Nephron progenitor cell (in vitro differentiated cells): ENCODE data around the gene TSPAN4.

Source experiments
- DNase-seq: peaks from one replicate; pipeline ENCODE4 v3.0.0; 2021
- H3K27ac Mint-ChIP-seq: 2 replicates; pipeline ENCODE4 v1.8.0; 2021; ENCODE audit warnings: mild to moderate bottlenecking, moderate library complexity, mixed read lengths
- H3K27me3 Mint-ChIP-seq: 2 replicates; pipeline ENCODE4 v1.8.0; 2021; ENCODE audit warnings: mild to moderate bottlenecking, low read depth, mixed read lengths; ENCODE audit not compliant: poor library complexity
- H3K36me3 Mint-ChIP-seq: 2 replicates; pipeline ENCODE4 v1.8.0; 2021; ENCODE audit warnings: low read depth, mixed read lengths
- H3K4me1 Mint-ChIP-seq: 2 replicates; pipeline ENCODE4 v1.8.0; 2021; ENCODE audit warnings: mixed read lengths
- H3K4me3 Mint-ChIP-seq: 2 replicates; pipeline ENCODE4 v1.8.0; 2021; ENCODE audit warnings: mild to moderate bottlenecking, moderate library complexity, mixed read lengths
- H3K9me3 Mint-ChIP-seq: 2 replicates; pipeline ENCODE4 v1.8.0; 2021; ENCODE audit warnings: mild to moderate bottlenecking, moderate library complexity, mixed read lengths
- TF ChIP-seq, protein P1 (sequence below): fragments of 200-600 bp; sonication (generic); IDR thresholded peaks from 2 replicates; pipeline ENCODE4 v1.5.0; 2021; ENCODE audit warnings: antibody characterized with exemption

TSPAN4 gene

DNA sequence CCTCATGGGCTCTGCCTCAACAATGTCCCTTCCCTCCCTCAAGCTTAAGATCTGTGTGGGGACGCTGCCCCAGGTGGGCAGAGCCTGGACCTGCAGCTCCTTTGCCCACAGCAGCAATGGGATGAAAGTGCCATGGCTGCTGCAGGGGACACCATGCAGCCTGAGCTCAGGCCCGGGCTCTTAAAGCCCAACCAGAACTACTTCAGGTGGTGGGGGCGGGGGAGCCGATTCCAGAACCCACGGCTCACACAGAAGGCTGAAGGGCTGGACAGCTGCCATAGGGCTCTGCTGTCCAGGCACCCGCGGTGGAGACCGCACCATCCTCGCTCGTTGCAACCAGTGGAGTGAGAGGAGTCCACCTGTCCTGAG, 55.5 kb downstream of the TSPAN4 start:
- Mint-ChIP-seq H3K27ac (no peak overlapping the region), H3K4me1 (peaks cover 15% of the 10 kb centered on the region), H3K9me3 (no peaks in the 10 kb centered on the region), H3K36me3 (peaks cover 6% of the 10 kb centered on the region), H3K27me3 (no peaks in the 10 kb centered on the region), H3K4me3 (no peak overlapping the region)
- TF ChIP-seq, protein P1, sequence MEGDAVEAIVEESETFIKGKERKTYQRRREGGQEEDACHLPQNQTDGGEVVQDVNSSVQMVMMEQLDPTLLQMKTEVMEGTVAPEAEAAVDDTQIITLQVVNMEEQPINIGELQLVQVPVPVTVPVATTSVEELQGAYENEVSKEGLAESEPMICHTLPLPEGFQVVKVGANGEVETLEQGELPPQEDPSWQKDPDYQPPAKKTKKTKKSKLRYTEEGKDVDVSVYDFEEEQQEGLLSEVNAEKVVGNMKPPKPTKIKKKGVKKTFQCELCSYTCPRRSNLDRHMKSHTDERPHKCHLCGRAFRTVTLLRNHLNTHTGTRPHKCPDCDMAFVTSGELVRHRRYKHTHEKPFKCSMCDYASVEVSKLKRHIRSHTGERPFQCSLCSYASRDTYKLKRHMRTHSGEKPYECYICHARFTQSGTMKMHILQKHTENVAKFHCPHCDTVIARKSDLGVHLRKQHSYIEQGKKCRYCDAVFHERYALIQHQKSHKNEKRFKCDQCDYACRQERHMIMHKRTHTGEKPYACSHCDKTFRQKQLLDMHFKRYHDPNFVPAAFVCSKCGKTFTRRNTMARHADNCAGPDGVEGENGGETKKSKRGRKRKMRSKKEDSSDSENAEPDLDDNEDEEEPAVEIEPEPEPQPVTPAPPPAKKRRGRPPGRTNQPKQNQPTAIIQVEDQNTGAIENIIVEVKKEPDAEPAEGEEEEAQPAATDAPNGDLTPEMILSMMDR: peak; percentile 5
- peak; percentile 30 for DNase-seq

DNA sequence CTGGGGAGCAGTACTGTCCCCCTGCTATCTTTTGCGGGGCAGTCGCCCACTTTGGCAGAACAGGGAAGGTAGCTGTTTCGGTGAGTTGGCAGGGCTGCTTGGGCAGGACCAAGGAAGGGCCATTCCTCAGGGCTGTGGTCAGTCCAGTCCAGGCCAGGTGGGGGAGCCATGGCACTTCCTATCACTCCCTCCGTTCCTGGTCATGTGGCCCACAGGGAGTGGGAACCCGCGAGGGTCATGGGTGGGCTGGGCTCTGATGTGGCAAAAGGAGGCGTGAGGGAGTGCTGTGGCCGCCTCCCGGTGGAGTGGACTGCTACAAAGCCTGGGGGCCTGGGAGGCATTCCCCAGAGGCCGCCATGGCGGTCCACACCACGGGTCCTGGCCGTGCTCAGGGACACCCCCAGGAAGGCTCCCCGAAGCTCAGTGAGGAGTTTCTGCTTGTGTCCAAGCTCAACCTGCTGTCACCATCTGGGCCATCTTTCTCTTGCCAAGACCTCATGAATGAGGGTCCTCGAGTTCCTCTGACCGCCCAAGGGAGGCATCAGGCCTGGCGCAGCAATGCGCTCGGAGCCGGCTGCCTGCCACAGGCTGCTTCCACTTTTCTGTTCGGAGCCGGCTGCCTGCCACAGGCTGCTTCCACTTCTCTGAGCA, 56.0 kb downstream of the TSPAN4 start:
- Mint-ChIP-seq H3K27ac (no peak overlapping the region), H3K4me1 (peaks cover 11% of the 10 kb centered on the region), H3K4me3 (no peak overlapping the region), H3K27me3 (no peaks in the 10 kb centered on the region), H3K36me3 (peaks cover 6% of the 10 kb centered on the region), H3K9me3 (no peaks in the 10 kb centered on the region)
- peak; percentile 48 for DNase-seq
- TF ChIP-seq, protein P1: peak; percentile 3

DNA sequence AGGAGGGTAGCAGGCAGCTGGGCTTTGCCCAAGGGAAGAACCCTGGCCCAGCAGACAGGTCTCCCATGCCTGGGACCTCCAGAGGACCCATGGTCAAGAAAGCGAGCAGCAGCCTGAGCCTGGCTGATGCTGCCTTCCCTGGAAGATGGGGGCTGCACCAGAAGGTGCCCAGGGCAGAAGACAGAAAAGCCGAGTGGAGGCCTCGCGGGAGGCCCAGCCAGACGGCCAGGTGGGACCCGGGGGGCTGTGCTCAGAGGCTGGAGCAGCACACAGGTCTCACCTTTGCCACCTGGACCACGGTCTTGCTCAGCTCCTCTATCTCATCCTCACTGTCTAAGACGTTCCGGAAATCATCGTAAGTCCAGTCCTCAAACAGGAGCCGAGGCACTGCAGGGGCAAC, 57.1 kb downstream of the TSPAN4 start:
- Mint-ChIP-seq H3K4me3 (no peak overlapping the region), H3K4me1 (peaks cover 9% of the 10 kb centered on the region), H3K27ac (no peak overlapping the region), H3K27me3 (no peaks in the 10 kb centered on the region), H3K9me3 (no peaks in the 10 kb centered on the region), H3K36me3 (peaks cover 16% of the 10 kb centered on the region)
- no peak for DNase-seq
- TF ChIP-seq, protein P1: no peak

DNA sequence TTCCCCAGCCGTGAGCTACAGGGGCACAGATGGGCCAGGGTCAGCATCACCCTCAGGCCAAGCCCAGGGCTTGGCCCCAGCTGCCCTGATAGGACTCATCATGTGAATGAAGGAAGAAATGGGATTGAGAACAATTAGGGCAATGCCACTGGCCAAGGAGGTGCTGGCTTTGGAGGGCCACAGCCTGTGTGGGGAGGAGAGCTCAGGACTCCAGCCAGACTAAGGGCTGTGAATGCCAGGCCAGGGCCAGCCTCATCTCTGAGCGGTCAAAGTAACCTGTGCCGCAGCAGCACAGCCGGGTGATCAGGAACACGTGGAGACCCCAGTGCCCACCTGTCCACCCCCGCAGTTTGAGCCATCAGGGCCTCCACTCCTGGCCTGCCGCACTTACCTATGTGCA, 57.9 kb downstream of the TSPAN4 start:
- Mint-ChIP-seq H3K36me3 (peaks cover 18% of the 10 kb centered on the region), H3K4me1 (peaks cover 6% of the 10 kb centered on the region), H3K27ac (no peak overlapping the region), H3K9me3 (no peaks in the 10 kb centered on the region), H3K4me3 (no peak overlapping the region), H3K27me3 (no peaks in the 10 kb centered on the region)
- DNase-seq: no peak
- TF ChIP-seq, protein P1: no peak

DNA sequence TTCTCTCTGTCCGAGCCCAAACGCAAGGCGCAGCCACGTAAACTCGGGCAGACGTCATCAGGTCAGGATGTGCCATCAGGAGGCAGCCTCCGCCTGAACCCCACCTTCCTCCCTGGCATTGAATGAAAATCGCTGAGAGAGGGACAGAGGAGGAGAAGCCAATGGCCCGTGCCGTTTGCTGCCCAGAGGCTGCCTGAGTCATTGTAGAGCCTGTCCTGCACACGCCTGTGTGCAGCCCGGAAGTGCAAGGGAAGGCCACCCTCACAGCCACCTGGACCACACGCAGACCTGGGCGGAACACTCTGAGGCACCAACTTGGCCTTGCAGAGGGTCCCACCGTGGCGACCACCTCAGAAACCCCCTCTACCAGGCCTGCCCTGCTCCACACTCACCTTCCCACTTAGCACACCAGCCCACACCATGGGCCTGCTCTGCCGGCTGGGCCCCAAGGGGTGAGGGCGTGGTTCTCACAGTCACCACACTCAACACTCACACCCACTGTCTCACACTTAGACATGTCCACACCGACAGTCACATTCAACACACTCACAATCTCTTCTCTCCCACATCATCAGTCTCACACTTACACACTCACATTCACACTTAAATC, 58.9 kb downstream of the TSPAN4 start:
- H3K36me3 Mint-ChIP-seq: peaks cover 25% of the 10 kb centered on the region
- no peak overlapping the region for H3K27ac Mint-ChIP-seq
- DNase-seq: no peak
- H3K4me3 Mint-ChIP-seq: no peak overlapping the region
- H3K27me3 Mint-ChIP-seq: no peaks in the 10 kb centered on the region
- no peaks in the 10 kb centered on the region for H3K9me3 Mint-ChIP-seq
- TF ChIP-seq, protein P1: no peak
- H3K4me1 Mint-ChIP-seq: no peaks in the 10 kb centered on the region

DNA sequence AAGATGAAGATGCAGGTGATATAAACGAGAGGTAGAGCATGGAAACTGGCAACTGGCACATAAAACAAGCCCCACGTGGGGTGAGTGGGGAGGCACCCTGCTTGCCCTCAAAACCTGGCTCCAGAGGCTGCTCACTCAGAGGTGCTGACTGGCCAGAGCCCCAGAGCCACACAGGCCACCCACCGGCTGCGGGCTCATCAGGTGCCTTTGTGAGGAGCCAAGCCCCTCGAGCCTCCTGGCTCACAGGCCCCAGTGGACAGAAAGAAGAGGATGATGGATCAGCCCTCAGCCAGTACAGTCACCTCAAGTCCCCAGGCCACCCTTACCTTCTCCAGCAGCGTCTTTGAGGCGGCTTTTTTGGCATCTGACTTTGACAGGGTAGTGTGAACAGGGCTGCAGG, 61.7 kb downstream of the TSPAN4 start:
- TF ChIP-seq, protein P1: no peak
- peaks cover 25% of the 10 kb centered on the region for H3K36me3 Mint-ChIP-seq
- no peaks in the 10 kb centered on the region for H3K27me3 Mint-ChIP-seq
- no peak overlapping the region for H3K27ac Mint-ChIP-seq
- peaks cover 6% of the 10 kb centered on the region for H3K4me1 Mint-ChIP-seq
- no peaks in the 10 kb centered on the region for H3K9me3 Mint-ChIP-seq
- no peak for DNase-seq
- H3K4me3 Mint-ChIP-seq: no peak overlapping the region
